ENCODE measurements around the gene HSPG2. TPM values are rescaled to one million over a fixed set of nuclear protein-coding genes. Genes with fewer than 3 reads are reported as not detected.
A peak's percentile ranks its signal among the peaks of the same experiment; 100 is the strongest.

Gene HSPG2
- total and polyA plus RNA-seq, 2 of the 13 experiments (the other 11 are each of a cell fraction or from before 2014, with no cell fraction given) = 9.1 to 13.1 TPM

DNA sequence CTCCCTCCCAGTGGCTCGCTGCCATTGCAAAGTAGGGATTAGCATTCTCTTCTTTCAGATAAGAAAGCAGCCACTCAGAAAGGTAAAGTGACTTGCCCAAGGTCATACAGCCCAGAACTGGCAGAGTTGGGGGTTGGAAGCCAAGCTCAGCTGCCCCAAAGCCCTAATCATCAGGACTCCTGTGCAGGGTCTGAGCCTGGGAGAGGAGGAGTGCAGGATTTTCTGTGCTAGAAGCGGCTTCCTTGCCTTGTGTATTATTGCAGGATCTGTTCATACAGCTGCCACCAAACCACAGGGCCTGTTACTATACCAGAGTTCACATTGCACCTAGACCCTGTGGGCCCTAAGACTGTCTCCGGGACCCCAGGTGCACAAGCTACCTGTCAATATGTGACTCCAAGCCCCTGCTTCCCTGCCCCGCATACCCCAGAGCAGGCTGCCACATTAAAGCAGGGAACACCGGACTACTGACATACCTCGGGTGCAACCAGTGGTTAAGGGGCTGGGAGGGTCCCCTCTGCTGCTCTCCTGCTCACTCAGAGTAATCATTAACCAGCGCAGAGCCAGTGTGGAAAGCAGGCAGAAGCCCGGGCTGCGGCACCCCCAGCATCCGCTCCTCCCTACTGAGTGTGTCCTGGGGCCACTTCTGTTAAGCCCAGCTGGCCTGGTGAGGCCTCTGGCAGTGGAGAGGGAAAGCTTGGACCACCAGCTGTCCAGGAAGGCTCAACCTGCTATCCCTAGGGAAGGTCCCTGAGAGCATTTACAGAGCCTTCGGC is 15.8 kb downstream of the HSPG2 start (continued):
- TF ChIP-seq, protein P1, sequence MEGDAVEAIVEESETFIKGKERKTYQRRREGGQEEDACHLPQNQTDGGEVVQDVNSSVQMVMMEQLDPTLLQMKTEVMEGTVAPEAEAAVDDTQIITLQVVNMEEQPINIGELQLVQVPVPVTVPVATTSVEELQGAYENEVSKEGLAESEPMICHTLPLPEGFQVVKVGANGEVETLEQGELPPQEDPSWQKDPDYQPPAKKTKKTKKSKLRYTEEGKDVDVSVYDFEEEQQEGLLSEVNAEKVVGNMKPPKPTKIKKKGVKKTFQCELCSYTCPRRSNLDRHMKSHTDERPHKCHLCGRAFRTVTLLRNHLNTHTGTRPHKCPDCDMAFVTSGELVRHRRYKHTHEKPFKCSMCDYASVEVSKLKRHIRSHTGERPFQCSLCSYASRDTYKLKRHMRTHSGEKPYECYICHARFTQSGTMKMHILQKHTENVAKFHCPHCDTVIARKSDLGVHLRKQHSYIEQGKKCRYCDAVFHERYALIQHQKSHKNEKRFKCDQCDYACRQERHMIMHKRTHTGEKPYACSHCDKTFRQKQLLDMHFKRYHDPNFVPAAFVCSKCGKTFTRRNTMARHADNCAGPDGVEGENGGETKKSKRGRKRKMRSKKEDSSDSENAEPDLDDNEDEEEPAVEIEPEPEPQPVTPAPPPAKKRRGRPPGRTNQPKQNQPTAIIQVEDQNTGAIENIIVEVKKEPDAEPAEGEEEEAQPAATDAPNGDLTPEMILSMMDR (CRISPR knock-in tag; IDR thresholded peaks at IDR 0.05) = no peak
- TF ChIP-seq RCOR2 (CRISPR knock-in tag; IDR thresholded peaks at IDR 0.05) (peak; percentile 84), SAFB2 (CRISPR knock-in tag; IDR thresholded peaks at IDR 0.05; ENCODE audit: borderline replicate concordance, low read depth) (no peak), DMAP1 (CRISPR knock-in tag; IDR thresholded peaks at IDR 0.05) (no peak), KLF13 (CRISPR knock-in tag; IDR thresholded peaks at IDR 0.05) (no peak), ISL2 (CRISPR knock-in tag; IDR thresholded peaks at IDR 0.05) (peak; percentile 13; the same call in 1 of the 2 replicates), NCOR1 (IDR thresholded peaks at IDR 0.05; ENCODE audit: borderline replicate concordance, low read length) (peak; percentile 73; the same call in 1 of the 2 replicates), BCL6 (CRISPR knock-in tag; IDR thresholded peaks at IDR 0.05) (peak; percentile 31; the same call in 1 of the 2 replicates), ESRRA (CRISPR knock-in tag; IDR thresholded peaks at IDR 0.05; ENCODE audit: low read depth) (no peak), ZNF7 (CRISPR knock-in tag; IDR thresholded peaks at IDR 0.05) (no peak), ZNF570 (CRISPR knock-in tag; IDR thresholded peaks at IDR 0.05; ENCODE audit: borderline replicate concordance) (no peak)
- TF ChIP-seq, protein P2, sequence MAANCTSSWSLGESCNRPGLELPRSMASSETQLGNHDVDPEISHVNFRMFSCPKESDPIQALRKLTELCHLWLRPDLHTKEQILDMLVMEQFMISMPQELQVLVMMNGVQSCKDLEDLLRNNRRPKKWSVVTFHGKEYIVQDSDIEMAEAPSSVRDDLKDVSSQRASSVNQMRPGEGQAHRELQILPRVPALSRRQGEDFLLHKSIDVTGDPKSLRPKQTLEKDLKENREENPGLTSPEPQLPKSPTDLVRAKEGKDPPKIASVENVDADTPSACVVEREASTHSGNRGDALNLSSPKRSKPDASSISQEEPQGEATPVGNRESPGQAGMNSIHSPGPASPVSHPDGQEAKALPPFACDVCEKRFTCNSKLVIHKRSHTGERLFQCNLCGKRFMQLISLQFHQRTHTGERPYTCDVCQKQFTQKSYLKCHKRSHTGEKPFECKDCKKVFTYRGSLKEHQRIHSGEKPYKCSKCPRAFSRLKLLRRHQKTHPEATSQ (CRISPR knock-in tag; IDR thresholded peaks at IDR 0.05; ENCODE audit: borderline replicate concordance) = no peak
- TF ChIP-seq, protein P3, sequence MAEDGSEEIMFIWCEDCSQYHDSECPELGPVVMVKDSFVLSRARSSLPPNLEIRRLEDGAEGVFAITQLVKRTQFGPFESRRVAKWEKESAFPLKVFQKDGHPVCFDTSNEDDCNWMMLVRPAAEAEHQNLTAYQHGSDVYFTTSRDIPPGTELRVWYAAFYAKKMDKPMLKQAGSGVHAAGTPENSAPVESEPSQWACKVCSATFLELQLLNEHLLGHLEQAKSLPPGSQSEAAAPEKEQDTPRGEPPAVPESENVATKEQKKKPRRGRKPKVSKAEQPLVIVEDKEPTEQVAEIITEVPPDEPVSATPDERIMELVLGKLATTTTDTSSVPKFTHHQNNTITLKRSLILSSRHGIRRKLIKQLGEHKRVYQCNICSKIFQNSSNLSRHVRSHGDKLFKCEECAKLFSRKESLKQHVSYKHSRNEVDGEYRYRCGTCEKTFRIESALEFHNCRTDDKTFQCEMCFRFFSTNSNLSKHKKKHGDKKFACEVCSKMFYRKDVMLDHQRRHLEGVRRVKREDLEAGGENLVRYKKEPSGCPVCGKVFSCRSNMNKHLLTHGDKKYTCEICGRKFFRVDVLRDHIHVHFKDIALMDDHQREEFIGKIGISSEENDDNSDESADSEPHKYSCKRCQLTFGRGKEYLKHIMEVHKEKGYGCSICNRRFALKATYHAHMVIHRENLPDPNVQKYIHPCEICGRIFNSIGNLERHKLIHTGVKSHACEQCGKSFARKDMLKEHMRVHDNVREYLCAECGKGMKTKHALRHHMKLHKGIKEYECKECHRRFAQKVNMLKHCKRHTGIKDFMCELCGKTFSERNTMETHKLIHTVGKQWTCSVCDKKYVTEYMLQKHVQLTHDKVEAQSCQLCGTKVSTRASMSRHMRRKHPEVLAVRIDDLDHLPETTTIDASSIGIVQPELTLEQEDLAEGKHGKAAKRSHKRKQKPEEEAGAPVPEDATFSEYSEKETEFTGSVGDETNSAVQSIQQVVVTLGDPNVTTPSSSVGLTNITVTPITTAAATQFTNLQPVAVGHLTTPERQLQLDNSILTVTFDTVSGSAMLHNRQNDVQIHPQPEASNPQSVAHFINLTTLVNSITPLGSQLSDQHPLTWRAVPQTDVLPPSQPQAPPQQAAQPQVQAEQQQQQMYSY (CRISPR knock-in tag; IDR thresholded peaks at IDR 0.05) = peak; percentile 33; the same call in 1 of the 2 replicates
